AG10803 (cell line): ENCODE data around the gene GAS2.

Experiments used
- DNase-seq: peaks from one replicate; pipeline ENCODE4 v3.0.0; 2010; ENCODE audit warnings: low read depth
- H3K4me3 ChIP-seq: 2 replicates; pipeline ENCODE4 v1.5.1; 2011; ENCODE audit warnings: mild to moderate bottlenecking, low read length, control low read depth
- CTCF ChIP-seq: conservative IDR thresholded peaks from 2 replicates; pipeline ENCODE4 v1.5.1; 2011; ENCODE audit warnings: mild to moderate bottlenecking, low read length, control low read depth, inconsistent platforms

Gene GAS2

GRCh38 chr11:22742157-22742613, 75.8 kb downstream of the GAS2 start:
- H3K4me3 ChIP-seq: no peak overlapping the region
- no peak for DNase-seq
- no peak for TF ChIP-seq CTCF

GRCh38 chr11:22749536-22749935, 83.1 kb downstream of the GAS2 start:
- no peak for TF ChIP-seq CTCF
- no peak overlapping the region for H3K4me3 ChIP-seq
- no peak for DNase-seq

- no peak for TF ChIP-seq CTCF
- DNase-seq: no peak
These were observed 86.5 kb downstream of the GAS2 start for GRCh38 chr11:22752908-22753310.

GRCh38 chr11:22753416-22753815, 87.0 kb downstream of the GAS2 start:
- no peak for DNase-seq
- TF ChIP-seq CTCF: no peak
- H3K4me3 ChIP-seq: no peak overlapping the region

More at GRCh38 chr11:22752908-22753310, 86.5 kb downstream of the GAS2 start:
- no peak overlapping the region for H3K4me3 ChIP-seq

- no peak for TF ChIP-seq CTCF
These were observed 94.7 kb downstream of the GAS2 start for GRCh38 chr11:22761066-22761465.

GRCh38 chr11:22763166-22763565, 96.8 kb downstream of the GAS2 start:
- TF ChIP-seq CTCF: no peak
- H3K4me3 ChIP-seq: no peak overlapping the region
- no peak for DNase-seq

More at GRCh38 chr11:22761066-22761465, 94.7 kb downstream of the GAS2 start:
- no peak overlapping the region for H3K4me3 ChIP-seq
- no peak for DNase-seq

- H3K4me3 ChIP-seq: no peak overlapping the region
- TF ChIP-seq CTCF: no peak
- no peak for DNase-seq
These were observed 98.3 kb downstream of the GAS2 start for GRCh38 chr11:22764735-22765134.
